Ovary (tissue), 3 donors: Measurements from ENCODE around the gene ULBP1.

Experiments used
- EP300 ChIP-seq: sonication (generic); formaldehyde crosslinking; IDR thresholded peaks from one replicate; pipeline ENCODE4 v1.6.1; 2017; ENCODE audit warnings: antibody characterized with exemption
- POLR2A ChIP-seq: fragments of 450-650 bp; IDR thresholded peaks from one replicate; pipeline ENCODE4 v1.6.1; 2017; ENCODE audit warnings: antibody characterized with exemption, mild to moderate bottlenecking, moderate library complexity
- TF ChIP-seq, protein P1 (sequence below), 3 donors: fragments of 450-650 bp in 2 of 3; fragments of 200-600 bp in 1 of 3; IDR thresholded peaks; one replicate each; pipeline versions ENCODE4 v1.5.1 to v1.8.0; 2016 to 2022; ENCODE audit warnings: antibody characterized with exemption in 3 of 3, mild to moderate bottlenecking in 1 of 3
- donor health status: DM: no; HTN: no; CAD: no.

DNA sequence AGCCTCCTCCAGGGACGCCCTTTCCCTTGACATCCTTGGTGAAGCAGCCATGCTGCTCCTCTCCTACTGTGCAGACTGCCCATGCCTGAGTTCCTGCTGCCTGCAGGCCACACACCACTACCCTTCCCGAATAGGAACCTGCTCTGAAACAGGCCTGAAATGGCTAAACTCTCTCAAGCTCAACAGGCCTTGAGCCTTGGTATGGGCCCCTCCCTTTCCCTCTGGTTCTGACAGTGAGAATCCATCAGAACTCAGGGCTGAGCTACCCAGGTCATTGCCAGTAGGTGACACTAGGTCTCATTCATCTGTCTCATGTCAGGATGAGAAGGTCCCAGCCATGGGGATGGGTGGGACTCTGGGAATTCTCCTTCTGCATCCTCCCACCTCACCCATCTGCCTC, 35.9 kb downstream of the ULBP1 start:
- no peak for TF ChIP-seq EP300
- TF ChIP-seq, protein P1, sequence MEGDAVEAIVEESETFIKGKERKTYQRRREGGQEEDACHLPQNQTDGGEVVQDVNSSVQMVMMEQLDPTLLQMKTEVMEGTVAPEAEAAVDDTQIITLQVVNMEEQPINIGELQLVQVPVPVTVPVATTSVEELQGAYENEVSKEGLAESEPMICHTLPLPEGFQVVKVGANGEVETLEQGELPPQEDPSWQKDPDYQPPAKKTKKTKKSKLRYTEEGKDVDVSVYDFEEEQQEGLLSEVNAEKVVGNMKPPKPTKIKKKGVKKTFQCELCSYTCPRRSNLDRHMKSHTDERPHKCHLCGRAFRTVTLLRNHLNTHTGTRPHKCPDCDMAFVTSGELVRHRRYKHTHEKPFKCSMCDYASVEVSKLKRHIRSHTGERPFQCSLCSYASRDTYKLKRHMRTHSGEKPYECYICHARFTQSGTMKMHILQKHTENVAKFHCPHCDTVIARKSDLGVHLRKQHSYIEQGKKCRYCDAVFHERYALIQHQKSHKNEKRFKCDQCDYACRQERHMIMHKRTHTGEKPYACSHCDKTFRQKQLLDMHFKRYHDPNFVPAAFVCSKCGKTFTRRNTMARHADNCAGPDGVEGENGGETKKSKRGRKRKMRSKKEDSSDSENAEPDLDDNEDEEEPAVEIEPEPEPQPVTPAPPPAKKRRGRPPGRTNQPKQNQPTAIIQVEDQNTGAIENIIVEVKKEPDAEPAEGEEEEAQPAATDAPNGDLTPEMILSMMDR (IDR thresholded peaks at IDR 0.05): no peak
- no peak for TF ChIP-seq POLR2A
